Measurements from ENCODE around the gene SAC3D1.

Gene SAC3D1

GRCh38 chr11:65060913-65061408 lies 20.0 kb downstream of the SAC3D1 start:
- no peak for DNase-seq (ENCODE audit: low read depth)

- DNase-seq (ENCODE audit: low read depth), result no peak
Observed at GRCh38 chr11:65063532-65063931, 22.5 kb downstream of the SAC3D1 start.

DNA sequence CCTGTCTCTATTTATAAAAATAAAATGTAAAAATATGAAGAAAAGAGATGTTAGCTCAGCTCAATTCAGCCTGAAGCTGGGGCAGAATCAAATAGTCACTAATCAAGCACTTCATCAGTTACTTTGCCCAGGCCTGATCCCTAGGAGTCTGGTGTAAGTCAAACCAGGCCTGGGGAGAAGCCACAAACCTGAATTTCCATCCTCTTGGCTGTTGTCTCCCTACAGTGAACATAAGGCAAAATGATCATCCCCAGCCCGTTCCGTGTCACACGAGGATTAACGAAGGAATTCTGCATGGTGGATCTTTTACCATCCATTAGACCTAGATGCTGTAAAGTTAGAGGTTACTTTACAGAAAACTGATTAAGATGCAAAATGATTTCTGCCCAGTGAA lies 23.8 kb downstream of the SAC3D1 start:
- DNase-seq (ENCODE audit: low read depth), result no peak

DNA sequence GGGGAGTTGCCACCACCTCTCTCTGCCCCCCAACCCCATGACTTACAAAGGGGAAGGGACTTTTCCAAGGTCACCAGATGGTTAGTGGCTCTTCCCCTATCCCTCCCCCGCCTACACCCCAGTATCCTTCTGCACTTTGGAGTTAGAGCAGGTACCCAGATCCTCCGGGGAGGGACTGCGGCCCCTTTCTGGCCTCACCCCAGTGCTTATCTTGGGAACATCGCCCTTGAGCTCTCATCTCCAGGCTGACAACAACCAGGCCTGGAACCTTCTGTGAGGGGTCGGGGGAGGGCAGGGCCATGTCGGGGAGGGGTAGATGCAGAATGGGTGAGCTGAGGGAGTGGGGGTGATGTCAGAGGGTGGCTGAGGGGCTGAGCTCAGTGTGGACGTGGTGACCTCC lies 24.8 kb downstream of the SAC3D1 start:
- no peak for DNase-seq (ENCODE audit: low read depth)

DNA sequence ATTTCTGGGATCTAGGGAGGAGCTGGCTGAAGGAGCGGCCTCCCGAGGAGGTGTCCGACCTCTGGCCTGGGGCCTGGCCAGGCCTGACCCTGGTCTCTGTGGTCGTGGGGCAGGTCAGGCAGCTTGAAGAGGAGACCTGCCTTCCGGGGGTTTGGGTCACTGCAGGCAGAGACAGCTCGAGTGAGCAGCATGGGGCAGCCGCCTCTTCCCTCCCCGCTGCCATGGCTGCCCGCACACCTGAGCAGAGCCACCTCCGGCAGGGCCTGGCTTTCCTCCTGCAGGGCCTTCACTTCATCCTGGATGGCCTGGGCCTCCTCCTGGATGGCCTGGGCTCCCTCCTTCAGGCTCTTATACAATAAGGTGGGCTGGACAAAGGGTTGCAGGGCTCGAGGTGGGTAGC lies 25.3 kb downstream of the SAC3D1 start:
- no peak for DNase-seq (ENCODE audit: low read depth)

DNA sequence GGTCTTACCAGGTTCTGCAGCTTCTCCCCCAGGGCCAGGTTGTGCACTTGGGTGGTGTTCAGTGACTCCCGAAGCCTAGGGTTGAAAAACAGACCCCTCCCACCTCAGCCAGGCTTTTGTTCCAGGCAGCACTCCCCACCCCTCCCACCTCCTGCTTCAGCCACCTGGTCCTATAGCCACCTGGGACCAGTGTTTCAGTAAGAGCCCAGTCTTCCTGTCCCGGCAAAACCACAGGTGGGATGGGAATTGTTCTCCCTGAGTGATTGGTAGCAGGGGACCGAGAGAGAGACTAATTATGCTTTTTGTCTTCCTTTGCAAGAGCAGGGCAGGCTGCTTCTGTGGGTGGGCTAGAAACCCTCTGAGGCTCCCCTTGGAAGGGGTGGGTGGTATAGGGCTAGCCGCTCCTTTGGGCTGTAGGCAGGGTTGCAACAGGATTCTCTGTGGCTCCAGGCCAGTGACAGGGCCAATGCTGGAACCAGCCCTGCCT lies 25.8 kb downstream of the SAC3D1 start:
- DNase-seq (ENCODE audit: low read depth), result no peak

DNA sequence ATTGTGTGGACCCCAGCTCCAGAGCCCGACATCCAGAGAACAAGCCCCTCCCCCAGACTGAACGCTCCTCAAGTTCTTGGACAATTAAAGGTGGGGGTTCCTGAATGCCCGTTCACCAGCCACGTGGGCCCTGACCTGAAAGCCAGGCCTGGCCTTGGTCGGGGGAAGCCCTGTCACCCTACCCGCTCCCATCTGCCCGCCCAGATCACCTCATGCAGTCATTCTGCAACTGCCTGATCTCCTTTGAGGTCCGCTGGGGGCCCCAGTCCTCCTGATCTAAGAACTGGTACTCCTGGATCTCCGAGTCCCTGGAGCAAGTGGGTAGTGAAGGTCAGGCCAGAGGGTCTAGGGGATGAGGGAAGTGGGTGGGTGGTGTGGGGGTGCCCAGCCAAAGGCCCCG lies 26.4 kb downstream of the SAC3D1 start:
- DNase-seq (ENCODE audit: low read depth), result no peak

GRCh38 chr11:65069217-65069616 lies 28.2 kb downstream of the SAC3D1 start:
- no peak for DNase-seq (ENCODE audit: low read depth)

DNA sequence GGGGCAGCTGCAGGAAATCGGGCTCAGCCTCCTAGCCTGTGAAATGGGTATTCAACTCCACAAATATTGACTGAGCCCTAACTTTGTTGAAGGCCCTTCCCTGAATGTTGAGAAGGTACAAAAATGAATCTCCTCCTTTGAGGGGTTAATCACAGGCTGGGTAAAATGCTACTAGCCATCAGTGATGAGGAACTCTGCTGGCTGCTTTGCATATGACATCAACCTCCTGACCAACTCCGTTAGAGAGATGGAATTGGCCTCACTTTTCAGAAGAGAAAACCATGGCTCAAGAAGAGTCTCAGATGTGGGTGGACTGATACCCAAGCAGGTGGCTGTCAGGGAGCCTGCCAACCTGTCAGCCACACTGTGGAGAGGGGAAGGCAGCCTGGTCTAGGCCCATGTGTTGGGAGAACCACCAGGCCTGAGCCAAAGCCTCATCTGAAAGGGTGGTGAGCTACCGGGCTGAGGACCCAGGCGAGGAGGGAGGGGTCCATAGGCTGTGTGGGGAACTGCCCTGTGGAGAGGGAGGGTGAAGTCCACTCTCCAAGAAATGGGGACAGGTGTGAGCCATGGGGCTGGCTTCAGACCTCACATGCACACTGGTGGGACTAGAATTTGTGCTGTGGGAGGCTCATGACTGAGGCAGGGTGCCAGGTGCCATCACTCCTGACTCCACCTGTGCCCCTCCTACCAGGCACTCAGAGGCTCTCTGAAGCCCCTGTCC lies 31.1 kb downstream of the SAC3D1 start:
- DNase-seq (ENCODE audit: low read depth), result no peak

DNA sequence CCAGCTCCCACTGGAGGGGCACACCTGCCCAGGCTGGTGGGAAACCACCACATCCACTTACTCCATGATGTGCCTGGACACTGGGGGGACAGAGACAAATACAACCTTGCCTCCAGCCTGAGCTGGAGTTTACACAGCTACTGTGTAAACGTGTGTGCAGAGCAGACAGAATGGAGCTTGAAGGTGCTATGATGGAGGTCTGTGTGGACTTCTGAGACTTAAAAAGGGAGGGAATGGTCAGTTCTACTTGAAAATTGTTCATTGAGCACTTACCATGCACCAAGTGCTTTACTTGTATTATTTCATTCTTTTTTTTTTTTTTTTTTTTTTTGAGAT lies 31.6 kb downstream of the SAC3D1 start:
- no peak for DNase-seq (ENCODE audit: low read depth)

- DNase-seq (ENCODE audit: low read depth), result no peak
Observed at GRCh38 chr11:65077451-65077850, 36.4 kb downstream of the SAC3D1 start.

DNA sequence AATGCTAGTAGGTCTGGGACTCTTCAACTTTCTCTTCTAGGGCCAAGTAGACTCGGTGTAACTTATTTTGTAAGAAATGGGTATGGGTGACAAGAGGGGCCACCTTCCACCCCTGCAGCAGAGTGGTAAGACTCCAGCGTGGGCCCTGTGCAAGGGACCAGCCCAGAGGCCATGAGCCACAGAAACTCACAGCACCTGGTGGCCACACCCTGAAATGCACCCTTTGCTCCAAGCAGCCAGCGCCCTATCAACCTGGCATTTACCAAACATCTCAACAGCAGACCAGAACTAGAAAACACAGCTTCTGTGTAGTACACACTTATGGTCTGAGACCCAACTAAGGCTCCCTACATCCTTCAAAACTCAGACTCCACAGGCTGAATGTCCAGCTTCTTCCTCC lies 37.1 kb downstream of the SAC3D1 start:
- DNase-seq (ENCODE audit: low read depth), result peak; percentile 23

DNA sequence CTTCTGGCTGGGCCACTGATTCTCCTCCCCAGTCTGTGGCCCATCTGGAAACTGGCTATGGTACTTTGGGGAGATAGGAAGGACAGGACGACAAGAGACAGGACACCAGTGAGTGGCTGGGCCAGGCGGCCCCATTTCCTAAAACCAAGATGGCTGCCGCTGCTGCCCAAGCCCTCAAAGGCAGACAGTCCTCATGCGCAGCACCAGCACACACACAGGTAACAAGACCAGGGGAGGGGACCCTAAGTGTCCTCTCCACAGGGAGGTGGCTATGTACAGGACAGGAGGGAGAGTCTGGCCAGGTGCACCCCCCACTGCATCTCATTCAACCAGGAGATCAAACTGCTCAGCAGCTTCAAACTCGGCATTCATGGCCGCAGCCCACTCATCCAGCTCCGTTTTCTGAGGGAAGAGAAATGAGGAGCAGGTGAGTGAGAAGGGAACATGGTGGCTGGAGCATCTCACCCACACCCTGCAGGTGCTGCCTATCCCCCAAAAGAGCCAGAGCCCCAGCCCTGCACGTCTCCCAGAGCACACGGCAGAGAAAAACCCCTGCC lies 37.9 kb downstream of the SAC3D1 start:
- no peak for DNase-seq (ENCODE audit: low read depth)

DNA sequence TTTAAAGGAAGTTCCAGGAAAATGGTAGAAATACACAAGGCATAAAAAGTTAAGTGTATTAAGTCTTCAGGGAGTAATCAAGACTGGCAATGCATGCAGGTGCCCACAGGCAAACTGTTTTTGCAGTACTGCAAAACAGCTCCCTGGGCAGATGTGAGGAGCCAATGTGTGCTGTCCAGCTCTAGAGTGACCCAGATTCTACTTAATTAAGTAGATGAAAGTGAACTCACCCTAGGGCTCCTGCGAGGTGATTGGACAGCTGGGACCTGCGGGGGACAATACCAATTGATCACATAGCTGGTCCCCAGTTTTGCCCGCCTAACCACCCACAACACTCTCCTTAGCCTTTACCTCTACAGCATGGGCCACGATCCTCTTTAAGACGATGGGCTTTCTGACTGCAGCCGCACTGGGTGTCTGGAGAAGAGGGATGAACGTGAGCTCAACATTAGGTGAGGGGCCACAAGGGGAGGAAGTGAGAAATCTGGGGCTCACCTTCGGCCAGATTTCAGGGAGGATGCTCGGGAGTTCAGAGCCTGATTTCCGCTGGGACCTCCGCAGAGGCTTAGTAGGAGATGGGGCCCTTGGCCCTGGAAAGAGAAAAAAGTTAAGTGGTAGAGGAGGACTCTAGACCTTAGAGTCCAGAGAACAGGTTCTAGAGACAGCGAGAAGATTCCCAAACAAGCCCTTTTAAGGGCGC lies 42.3 kb downstream of the SAC3D1 start:
- no peak for DNase-seq (ENCODE audit: low read depth)

- peak; percentile 97 for DNase-seq (ENCODE audit: low read depth)
Observed at GRCh38 chr11:65083834-65084597, 43.0 kb downstream of the SAC3D1 start, which contains the start of the genes CDCA5 and ZFPL1. Gene CDCA5 (minus strand): TSS chr11:65084040. CDS start chr11:65083978, 62 bp downstream. Gene ZFPL1 (plus strand): TSS chr11:65084222. CDS start chr11:65084699, 477 bp downstream.

DNA sequence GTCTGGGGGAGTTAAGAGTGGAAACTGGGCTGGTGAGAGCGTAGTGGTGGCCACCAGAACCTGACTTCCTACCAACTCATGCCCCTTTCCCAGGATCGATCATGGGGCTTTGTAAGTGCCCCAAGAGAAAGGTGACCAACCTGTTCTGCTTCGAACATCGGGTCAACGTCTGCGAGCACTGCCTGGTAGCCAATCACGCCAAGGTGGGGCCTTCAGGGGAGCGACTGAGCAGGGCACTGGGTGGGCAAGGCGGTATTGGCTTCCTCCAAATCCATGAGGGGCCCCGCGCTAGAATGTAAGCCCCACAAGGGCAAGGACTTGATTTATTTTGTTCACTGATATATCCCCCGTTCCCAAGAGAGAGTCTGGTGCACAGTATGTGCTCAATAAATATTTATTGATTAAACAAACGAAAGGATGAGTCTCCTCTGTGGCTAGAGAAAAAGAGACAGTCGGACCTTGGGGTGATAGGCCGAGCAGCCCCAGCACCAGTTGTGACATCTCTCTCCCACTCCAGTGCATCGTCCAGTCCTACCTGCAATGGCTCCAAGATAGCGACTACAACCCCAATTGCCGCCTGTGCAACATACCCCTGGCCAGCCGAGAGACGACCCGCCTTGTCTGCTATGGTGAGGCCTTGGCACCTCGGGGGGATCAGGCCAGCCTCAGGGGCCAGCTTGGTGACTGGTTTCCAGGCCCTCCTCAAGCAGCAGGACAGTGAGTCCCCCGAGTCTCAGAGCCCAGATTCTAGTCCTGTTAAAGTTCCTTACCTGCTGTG lies 43.8 kb downstream of the SAC3D1 start:
- no peak for DNase-seq (ENCODE audit: low read depth)

DNA sequence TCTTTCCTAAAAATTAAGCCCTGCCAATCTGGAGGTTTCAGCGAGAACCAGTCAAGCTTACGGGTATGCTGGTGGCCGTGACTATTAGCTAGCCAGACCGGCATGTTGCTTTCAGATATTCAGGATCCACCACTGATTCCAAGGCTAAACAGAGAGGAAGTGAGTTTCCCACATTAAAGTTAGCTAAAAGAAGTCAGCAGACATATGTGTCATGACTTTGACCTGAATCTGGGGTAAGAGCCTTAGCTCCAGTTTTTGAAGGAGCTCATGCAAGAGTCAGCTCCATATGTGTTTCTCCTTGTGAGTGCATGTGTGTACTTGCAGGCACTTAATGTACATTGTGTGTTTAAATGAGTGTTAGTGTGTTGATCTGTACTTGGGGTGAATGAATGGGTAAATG lies 44.4 kb downstream of the SAC3D1 start:
- no peak for DNase-seq (ENCODE audit: low read depth)

- DNase-seq (ENCODE audit: low read depth), result no peak
Observed at GRCh38 chr11:65086809-65087208, 45.8 kb downstream of the SAC3D1 start.

- no peak for DNase-seq (ENCODE audit: low read depth)
Observed at GRCh38 chr11:65087216-65087615, 46.2 kb downstream of the SAC3D1 start.

DNA sequence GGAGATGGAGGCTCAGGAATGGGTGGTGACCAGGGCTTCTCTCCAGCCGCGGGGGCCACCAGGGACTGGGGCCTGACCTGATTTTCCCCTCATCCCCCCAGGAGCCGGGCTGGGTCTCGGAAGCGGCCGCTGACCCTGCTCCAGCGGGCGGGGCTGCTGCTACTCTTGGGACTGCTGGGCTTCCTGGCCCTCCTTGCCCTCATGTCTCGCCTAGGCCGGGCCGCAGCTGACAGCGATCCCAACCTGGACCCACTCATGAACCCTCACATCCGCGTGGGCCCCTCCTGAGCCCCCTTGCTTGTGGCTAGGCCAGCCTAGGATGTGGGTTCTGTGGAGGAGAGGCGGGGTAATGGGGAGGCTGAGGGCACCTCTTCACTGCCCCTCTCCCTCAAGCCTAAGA lies 46.8 kb downstream of the SAC3D1 start:
- DNase-seq (ENCODE audit: low read depth), result no peak

- DNase-seq (ENCODE audit: low read depth), result no peak
Observed at GRCh38 chr11:65089621-65090020, 48.6 kb downstream of the SAC3D1 start.

GRCh38 chr11:65090628-65091027 lies 49.6 kb downstream of the SAC3D1 start:
- DNase-seq (ENCODE audit: low read depth), result no peak
